Kidney capillary endothelial cell (primary cell): ENCODE measurements around the gene DCLRE1B.

Experiments
- DNase-seq: peaks from one replicate; pipeline ENCODE4 v3.0.0-alpha.2; 2018; ENCODE audit warnings: low spot score

Gene DCLRE1B

DNA sequence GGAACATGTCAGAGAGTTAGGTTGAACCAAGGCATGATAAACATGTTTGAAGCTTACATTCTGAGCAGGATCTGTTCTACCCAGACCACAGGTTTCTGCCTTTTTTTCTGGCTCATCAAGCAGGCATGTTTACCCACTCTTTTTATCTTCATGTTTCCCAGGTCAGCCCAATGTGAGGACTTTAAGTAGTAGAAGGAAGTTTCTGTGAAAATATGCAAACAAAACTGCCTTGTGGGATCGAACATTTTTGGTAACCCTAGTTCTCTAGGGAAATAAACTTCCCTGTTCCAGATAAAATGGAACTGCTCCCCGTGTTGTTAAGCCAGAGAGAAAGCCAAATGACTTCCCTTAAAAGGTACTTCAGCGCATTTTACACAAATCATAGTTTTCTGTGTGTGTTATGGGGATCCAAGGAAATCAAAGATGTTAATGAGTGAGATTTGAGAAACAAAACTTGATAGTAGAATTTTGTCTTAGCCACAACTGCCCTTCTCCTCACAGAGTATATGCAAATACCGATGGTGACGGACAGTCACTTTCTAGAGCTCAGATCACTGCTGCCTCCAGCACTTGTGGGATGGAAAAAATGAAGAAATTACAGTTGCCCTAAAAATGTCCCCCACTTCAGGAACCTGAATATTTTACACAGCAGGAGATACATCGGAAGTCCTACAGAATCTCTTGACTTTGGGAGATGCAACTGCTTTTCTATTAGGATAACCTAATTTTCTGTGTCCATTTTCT is 23.2 kb downstream of the DCLRE1B start:
- no peak for DNase-seq

DNA sequence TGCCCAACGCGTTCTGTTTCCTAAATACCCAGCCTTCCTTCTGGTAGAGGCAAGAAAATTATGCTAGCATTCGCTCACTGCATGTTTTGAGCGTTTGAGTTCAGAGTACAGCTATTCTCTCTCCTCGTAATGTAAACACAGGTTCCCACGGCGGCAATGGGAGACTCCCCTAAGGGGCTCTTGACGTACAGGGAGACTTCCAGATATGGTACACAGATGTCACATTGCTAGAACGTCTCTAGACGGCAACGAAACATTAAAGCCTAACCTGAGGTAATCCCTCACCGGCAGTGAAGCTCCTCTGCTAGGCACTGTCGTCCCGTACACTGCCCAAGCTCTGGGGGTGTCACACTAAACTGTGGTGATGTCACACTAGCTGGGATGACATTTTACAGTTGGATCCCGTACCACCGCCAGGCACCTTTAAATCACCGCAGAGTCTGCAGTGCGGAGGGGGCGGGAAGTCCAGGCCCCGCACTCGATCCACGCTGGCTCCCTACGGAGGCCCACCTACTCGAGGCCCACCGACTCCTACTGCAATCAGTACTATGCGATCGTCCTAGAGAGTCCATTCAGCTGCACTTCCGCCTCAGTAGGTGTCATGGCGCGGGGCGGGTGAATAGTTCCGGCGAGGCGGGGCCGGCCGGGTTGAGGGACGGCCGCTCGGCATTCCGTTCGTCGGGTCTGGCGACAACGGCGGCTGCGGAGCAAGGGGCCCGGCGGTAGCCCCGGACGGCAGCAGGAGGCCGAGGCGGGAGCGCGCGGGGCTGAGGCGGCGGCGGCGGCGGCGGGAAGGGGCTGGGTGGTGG is 24.0 kb downstream of the DCLRE1B start, which contains the start of gene HIPK1:
Gene HIPK1 (plus strand): TSS at position 384 of the 809 bp plus-strand sequence.
- peak; percentile 86 for DNase-seq

DNA sequence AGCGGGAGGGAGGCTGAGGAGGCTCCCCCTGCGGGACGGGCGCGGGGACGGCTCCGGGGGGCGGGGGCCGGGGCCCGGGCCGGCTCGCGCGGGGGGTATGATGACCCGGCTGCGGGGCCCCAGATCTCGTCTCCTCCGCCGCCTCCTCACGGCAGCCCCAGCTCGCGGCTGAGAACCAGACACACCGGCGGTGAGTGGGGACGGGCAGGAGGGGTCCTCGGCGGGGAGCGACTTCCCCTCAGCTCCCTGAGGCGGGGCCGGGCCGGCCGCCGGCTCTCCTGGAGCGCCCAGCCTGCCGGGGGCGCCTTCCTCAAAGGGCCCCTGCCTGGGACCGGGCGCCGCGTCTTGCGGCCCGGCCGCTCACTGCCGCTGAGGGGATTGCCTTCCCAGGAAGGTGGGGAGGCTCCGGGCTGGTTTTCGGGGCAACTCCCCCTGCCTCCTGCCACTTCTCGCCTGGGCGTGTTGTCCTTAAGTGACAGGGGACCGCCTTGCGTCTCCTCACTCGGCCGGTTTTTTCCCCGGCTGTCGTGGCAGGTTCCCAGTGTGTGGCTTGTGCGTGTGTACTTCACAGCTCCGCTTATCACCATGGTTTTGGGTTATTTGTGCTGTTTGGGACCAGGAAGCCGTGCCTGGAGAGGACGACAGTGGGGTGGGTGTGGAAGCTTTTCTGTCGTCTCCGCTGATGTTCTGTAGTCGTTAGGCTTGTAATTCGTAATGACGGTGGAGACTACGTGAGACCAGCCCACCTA is 24.8 kb downstream of the DCLRE1B start:
- peak; percentile 27 for DNase-seq

DNA sequence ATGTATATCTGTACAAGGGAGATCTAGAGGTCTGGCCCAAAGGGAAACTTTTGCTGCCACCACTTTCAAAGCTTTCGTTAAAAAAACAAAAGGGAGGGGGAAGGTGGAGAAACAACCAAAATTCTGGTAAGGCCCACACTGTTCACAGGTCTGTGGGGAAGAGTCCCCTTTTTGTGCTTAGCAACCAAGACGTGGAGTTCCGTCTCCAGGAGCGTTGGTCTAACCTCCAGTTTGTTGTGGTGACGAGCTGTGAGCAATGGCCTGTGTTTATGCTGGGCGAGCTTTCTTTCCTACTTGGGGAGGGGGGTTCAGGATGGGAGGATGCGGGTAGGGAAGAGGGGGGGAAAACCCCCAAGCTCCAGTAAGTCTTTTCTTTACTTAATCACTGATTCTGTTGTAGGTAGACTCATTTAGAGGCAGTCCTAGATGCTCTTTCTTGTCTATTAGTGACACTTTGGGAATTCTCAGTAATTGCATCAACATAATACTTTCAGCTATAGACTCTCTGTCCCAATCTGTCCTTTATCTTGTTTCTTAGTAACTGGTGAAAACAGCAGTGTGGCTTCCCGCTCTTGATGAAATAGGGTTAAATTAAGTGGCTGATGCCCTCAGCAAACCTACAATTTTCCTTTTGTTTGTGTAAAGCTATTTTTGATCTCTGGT is 25.5 kb downstream of the DCLRE1B start:
- DNase-seq: peak; percentile 30

DNA sequence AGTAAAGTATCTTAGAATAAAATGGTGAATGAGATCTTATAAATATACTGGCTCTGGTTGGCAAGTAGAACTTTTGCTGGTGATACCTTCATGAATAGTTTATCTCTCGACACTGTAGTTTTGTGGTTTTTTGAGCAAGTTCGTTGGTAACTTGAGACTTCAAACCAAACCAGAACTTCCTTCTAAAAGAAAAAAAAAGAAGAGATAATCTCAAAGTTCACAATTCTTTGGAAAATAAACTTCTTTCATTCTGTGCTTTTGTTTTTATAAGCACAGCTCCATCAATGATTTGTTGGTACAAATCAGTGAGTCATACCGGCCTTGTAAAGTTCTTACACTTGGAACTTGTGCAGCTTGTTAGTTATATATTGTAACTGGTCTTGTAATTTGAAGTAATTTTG is 26.3 kb downstream of the DCLRE1B start:
- no peak for DNase-seq

DNA sequence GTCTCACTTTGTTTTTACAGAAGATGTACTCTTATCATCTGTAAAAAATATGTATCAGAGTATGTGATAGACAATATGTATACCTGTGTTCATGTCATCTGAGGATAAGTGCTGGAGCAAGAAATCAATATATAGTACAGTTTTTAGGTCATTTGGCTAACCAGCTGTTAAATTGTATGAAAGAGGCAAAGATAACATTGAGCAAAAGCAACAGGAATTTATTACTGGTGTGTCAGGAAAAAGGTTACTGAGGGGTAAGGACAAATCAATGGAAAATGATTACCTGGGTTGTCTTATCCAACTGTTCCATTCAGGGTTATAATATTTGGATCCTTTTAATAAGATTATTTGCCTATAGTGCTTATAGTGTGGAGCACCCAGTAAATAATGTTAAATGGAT is 28.9 kb downstream of the DCLRE1B start:
- DNase-seq: no peak

DNA sequence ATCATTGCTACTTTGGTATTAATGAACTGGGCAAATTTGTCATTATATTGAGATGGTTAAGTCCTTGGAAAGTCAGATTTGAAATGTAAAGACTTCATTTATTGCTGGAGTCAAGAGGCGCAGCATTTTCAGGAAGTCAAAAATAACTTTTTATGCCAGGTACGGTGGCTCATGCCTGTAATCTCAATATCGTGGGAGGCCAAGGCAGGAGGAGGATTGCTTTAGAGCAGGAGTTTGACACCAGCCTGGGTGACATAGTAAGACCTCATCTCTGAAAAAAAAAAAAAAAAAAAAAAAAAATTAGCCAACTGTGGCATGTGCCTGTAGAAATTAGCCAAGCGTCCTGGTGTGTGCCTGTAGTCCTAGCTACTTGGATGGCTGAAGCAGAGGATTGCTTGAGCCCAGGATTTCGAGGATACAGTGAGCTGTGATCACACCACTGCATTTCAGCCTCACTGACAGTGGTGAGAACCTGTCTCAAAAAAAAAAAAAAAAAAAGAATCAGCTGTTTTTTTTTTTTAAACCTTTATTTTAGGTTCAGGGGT is 29.5 kb downstream of the DCLRE1B start:
- no peak for DNase-seq

DNA sequence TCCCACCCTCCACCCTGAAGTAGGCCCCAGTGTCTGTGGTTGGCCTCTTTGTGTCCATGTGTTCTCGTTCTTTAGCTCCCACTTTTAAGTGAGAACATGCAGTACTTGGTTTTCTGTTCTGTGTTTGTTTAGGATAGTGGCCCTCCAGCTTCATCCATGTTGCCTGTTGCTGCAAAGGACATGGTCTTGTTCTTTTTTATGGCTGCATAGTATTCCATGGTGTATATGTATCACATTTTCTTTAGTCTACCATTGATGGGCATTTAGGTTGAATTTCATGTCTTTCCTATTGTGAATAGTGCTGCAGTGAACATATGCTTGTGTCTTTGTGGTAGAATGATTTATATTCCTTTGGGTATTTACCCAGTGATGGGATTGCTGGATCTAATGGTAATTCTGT is 30.1 kb downstream of the DCLRE1B start:
- DNase-seq: no peak

DNA sequence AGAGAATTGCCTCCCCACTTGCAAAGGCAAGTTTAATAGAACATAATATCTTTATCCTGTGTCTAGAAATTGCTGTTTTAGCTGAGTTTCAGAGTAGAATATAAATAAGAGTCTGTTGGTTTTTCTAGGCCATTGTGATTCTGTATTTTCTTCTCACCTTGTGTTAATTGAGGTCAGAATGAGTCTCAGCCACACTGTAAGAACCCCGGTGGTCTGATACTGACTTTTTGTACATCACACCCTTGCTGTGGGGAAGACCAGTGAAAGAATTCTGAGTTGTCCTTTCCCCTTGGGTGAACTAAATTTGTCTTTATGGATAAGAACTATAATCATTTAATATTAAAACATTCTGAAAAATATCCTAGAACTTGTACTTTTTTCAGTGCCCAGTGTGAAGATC is 30.8 kb downstream of the DCLRE1B start:
- no peak for DNase-seq

DNA sequence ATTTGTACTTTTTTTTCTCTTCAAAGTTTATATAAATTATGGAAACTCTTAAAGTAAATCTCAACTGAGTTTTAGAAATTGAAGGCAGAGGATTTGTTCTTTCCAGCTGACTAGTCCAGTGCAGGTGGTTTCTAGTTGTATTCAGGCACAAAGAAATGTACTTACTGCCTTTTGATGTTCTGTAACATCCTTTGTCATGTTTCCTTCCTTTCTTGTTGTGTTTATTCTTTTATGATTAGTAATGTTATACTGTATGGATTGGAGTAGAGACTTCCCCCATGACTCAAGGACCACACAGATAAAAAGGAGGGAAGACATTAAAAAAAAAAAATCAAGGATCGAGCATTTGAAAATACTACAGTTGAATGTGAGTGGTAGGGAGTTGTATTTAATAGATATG is 32.0 kb downstream of the DCLRE1B start:
- DNase-seq: peak; percentile 12

DNA sequence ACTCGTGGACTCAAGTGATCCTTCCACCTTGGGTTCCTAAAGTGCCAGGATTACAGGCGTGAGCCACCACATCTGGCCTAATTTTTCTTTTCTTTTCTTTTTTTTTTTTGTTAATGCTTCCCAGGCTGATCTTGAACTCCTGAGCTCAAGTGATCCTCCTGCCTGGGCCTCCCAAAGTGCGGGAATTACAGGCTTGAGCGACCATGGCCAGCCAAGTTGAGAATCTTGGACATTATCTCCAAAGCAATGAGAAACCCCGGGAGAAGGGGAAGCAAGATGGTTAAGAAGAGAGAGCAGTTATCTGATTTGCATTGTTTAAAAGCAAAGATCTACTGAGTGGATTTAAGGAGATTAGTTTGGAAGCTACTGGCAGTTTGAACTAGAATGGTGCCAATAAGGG is 33.1 kb downstream of the DCLRE1B start:
- DNase-seq: no peak

DNA sequence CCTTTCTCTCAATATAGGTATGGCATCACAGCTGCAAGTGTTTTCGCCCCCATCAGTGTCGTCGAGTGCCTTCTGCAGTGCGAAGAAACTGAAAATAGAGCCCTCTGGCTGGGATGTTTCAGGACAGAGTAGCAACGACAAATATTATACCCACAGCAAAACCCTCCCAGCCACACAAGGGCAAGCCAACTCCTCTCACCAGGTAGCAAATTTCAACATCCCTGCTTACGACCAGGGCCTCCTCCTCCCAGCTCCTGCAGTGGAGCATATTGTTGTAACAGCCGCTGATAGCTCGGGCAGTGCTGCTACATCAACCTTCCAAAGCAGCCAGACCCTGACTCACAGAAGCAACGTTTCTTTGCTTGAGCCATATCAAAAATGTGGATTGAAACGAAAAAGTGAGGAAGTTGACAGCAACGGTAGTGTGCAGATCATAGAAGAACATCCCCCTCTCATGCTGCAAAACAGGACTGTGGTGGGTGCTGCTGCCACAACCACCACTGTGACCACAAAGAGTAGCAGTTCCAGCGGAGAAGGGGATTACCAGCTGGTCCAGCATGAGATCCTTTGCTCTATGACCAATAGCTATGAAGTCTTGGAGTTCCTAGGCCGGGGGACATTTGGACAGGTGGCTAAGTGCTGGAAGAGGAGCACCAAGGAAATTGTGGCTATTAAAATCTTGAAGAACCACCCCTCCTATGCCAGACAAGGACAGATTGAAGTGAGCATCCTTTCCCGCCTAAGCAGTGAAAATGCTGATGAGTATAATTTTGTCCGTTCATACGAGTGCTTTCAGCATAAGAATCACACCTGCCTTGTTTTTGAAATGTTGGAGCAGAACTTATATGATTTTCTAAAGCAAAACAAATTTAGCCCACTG is 35.5 kb downstream of the DCLRE1B start:
- no peak for DNase-seq

DNA sequence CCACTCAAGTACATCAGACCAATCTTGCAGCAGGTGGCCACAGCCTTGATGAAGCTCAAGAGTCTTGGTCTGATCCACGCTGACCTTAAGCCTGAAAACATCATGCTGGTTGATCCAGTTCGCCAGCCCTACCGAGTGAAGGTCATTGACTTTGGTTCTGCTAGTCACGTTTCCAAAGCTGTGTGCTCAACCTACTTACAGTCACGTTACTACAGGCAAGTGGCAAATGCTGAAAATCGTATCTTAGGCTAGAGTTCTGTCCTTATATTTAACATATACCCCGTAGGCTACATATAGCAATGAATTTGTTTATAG is 36.1 kb downstream of the DCLRE1B start:
- no peak for DNase-seq

DNA sequence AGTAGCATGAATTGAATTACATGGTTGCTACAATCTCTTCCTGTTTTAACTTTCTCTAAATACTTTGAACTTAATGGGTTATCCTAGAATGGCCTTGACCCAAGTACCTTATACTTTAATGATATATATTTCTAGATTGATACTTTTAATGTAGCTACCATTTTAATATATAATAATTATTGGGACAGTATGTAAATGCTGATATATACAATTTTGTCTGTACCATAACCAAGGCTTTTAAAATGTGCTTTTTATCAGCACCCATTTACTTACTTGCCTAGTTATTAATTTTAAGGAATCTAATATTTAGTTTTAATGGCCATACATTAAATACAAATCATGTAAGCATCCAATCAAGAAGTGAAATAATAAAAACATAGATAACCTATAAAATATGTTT is 37.4 kb downstream of the DCLRE1B start:
- DNase-seq: no peak

DNA sequence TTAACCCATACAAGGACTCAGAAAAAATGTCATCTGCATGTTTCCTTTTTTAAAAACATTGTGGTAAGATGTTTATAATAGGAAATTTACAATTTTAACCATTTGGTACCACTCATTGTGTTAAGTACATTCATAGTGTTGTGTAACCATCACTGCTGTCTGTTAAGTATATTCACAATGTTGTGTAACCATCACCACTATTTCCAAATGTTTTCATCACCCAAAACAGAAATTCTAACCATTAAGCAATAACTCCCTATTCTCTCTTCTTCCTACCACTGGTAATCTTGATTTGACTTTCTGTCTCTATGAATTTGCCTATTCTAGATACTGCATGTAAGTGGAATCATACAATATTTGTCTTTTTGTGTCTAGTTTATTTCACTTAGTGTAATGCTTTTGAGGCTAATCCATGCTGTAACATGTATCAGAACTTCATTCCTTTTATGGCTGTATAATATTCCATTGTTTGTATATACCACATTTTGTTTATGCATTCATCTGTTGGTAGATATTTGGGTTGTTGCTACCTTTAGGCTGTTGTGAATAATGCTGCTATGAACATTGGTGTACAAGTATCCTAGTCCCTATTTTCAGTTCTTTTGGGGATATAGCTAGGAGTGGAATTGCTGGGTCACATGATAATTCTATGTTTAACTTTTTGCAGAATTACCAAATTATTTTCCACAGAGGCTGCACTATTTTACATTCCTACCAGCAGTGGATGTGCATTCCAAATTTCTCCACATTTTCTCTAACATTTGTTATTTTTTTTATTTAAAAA is 38.1 kb downstream of the DCLRE1B start:
- no peak for DNase-seq

DNA sequence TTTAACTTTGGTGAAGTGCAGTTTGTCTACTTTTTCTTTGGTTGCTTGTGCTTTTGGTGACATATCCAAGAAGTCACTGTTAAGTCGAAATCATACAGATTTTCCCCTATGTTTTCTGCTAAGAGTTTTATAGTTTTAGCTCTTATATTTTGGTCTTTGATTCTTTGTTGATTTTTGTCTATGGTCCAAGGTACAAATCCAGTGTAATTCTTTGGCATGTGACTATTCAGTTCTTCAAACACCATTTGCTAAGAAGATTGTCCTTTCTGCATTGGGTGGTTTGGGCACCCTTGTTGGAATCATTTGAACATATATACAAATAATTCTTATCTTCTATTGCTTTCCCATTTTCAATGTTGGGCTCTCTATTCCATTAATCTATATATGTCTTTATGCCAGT is 40.2 kb downstream of the DCLRE1B start:
- no peak for DNase-seq

DNA sequence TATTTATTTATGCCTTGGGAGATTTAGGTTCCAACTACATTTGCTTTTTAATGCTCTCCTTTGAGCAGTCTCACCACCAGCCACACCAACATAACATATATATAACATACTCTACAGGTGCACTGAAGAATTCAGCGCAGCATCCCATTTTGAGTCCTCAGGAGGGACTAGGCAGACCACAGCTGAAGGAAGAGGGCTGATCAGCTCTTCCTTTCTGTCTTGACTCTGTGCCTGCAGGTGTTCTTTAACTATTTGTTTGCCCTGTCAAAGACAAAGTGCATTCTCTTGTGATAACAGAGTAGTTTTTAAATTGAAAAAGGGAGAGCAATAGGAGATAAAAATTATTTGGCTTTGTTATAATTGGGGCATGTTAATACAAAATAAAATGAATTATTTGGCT is 41.0 kb downstream of the DCLRE1B start:
- DNase-seq: no peak

DNA sequence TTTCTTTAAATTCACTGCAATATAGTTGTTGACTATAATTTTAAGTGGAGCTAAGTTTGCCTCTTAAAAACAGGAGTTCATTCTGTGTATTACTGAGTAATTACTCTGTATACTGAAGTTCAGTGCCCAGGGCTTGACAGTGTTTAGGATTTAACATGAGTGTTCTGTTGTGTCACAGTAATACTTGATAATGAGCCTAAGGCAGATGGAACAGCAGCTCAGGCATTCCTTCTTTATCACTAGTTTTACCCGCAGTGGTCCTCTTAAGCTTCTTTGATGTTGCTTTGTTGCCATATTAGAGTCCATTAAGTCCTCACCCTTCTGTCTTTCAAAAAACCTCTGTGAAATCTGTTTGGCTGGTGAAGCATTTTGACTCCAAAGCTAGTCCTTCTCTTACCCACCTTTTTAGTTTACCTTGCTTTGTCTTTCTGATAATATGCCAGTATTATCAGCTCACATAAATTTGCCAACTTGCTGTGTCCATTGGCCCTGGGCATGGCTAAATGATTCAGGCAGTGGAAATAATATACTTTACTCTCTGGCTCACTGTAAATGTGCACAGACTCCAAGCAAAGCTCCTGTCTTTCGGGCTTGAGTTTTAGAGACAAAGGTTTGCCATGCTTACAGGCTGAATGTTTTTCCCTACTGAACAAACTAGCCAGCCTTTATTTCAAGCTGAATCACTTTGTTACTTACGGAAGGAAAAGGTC is 41.7 kb downstream of the DCLRE1B start:
- no peak for DNase-seq

DNA sequence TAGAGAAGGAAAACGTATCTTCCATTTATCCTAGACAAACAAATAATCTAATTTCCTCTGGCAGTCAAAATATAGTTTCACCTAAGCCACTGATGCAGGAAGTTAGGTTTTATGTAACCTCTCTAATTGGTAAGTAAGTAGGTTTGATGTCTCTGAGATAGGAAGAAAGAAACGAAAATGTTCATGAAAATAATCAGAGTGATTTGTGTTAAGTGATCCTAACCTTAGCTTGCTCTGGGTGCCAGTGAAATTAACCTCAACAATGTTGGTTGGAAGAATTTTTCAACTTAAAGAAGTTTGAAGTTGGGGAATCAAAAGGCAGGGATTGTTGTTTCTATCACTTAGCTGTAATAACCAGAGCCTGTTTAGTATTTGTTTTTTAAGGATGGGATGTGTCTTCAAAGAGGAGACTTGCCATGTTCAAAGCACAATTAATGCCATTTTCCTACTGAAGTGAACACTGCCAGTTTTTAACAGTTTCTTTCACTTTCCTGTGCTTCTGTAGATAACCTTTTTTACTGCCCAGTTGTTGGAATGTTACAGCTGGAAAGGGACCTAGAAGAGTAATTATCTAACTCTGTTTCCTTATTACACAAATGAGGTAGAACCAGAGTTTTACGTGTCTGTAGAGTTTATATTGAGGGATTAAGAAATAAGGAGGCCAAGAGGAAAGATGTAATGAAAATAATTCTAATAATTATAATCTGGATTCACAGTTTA is 42.4 kb downstream of the DCLRE1B start:
- no peak for DNase-seq
